NCI-H345 treated with DMSO at 0.1 percent for 48 hours (cell line): ENCODE data around the gene TLDC2.
"Not testable (repeated sequence)": the region's sequence is repeated elsewhere in the genome, so short reads cannot be mapped to it uniquely, and the experiment has no call there.

Source experiments
- DNase-seq: peaks from one replicate; lab custom pipeline; 2025; ENCODE audit not compliant: unreplicated experiment; lab: John Stamatoyannopoulos, UW

TLDC2 gene

DNA sequence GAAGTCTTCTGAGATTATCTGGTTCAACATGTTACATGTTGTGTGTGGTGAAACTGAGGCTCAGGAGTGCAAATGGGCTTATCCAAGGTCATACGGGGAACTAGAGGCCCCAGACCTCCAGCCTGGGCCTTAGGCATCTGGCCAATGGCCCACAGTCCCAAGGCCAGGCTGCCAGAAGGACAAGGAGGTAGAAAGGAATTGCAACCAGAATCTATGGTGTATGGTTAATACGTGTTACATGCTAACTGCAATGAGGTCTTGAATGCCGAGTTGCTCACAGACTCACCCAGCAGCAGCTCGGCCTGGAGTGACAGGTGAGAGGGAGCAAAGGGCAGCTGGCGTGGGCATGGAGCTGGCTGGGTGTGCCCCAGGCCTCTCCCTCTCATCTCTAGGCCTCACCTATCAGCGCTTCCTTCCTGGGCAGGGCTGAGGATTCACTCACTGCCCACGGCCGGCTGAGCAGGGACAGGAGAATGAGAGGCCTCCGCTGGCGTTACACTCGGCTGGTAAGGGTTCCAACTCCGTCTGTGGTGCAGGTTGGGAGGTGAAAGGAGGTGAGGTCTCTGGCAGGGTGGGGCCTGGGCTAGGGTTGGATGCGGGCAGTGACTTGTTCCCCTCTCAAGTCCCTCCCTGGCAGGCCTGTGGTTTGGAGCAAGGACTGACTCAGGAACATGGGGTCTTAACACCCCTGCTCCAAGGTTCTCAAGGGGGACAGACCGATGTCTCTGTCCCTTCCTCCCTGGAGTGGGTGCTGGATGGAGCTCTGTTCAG is at the start of gene TLDC2:
Gene TLDC2, plus strand, starts transcription at position 437 of the 771 bp plus-strand sequence. Its CDS starts 37 bp downstream, at position 474.
- no peak for DNase-seq

DNA sequence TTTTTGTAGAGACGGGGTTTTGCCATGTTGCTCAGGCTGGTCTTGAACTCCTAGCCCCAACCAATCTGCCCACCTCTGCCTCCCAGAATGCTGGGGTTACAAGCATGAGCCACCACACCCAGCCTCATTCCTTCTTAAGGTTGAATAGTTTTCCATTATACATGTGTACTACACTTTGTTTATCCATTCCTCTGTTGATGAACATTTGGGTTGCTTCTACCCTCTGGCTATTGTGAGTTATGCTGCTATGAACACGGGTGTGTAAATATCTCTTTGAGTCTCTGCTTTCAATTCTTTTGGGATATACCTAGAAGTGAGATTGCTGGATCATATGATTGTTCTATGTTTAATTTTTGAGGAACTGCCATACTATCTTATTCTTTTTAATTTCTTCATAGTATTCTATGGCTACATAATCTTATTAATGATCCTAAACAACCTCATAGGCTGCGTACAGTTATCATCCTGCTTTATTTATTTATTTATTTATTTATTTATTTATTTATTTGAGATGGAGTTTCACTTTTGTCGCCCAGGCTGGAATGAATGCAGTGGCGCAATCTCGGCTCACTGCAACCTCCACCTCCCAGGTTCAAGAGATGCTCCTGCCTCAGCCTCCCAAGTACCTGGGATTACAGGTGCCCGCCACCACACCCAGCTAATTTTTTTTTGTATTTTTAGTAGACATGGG is 49.2 kb upstream of the TLDC2 start:
- no peak for DNase-seq

- no peak for DNase-seq
These were observed 48.2 kb upstream of the TLDC2 start for GRCh38 chr20:36827541-36828279.

GRCh38 chr20:36830791-36831691 is 44.9 kb upstream of the TLDC2 start:
- no peak for DNase-seq

- DNase-seq = no peak
These were observed 43.1 kb upstream of the TLDC2 start for GRCh38 chr20:36832791-36833190.

DNA sequence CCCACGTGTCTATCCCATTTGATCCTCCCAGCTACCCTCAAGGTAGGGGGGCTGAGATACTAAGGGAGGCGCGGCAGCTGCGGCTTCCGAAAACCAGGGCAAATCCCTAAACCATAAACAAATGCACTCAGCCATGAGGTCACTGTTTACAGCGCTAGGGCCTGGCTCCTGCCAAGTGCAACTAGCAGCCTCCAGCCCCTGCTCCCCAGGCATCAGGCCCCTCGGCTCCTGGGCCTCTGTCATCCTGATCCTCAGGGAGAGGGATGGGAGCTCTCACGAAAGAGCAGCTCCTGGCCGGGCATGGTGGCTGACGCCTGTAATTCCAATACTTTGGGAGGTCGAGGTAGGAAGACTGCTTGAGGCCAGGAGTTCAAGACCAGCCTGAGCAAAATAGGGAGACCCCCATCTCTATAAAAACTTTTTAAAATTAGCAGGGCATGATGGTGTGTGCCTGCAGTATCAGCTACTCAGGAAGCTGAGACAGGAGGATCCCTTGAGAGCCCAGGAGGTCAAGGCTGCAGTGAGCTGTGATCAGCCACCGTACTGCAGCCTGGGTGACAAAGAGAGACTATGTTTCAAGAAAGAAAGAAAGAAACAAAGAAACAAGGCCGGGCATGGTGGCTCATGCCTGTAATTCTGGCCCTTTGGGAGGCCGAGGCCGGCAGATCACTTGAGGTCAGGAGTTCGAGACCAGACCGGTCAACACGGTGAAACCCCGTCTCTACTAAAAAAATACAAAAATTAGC is 42.5 kb upstream of the TLDC2 start:
- no peak for DNase-seq

DNA sequence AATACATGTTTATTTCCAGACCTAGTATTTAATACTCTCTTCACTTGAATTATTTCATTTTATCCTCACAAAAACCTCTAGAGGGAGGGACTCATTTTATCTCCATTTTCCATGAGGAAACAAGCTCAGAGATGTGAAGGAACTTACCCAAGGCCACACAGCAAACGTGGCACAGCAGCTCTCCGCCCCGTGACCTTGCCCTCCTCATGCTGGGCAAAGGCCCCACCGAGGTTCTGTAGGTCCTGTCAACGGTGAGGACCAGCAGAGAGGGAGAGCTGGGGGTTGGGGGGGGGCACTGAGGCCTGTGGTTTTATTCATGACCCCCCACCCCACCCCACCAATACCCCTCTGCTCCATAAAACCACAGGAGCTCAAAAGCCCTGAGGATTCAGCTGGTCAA is 40.9 kb upstream of the TLDC2 start:
- DNase-seq = no peak

DNA sequence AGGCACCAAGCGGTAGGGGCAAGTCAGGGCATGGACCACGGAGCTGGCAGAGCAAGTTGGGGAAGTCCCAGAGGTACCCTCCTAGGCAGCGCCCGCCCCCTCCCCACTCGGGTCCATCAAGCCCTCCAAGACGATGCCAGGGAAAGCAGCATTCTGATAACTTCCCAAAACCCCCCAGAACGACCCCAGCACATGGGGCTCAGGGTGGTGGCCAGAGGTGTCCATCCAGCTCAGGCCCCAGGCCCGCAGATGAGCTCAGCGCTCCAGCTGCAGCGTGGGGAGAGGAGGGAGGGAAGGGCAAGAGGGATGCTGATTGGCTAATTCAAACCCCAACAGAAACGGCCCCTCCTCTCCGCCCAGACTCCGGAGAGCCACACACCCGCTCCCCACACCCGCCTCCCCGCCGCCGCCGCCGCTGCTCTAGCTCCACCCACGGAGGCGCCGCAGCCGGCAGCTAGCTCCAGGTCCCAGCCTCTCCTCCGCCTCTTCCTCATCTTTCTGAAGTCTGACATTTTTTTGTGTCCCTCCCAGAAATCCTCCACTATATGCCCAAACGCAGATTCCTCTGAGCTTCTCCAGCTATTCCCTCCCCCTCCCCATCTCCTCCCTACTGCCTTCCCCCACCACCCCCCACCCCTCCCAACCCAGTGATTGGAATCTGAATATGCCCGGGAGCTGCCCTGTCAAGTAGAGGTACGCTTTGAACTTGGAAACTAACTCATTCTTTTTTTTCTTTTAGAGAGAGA is 40.3 kb upstream of the TLDC2 start:
- DNase-seq = peak; percentile 63

GRCh38 chr20:36836591-36837269 is 39.2 kb upstream of the TLDC2 start:
- DNase-seq = peak; percentile 43

- DNase-seq = not testable (repeated sequence)
These were observed 37.6 kb upstream of the TLDC2 start for GRCh38 chr20:36838376-36838775.

- no peak for DNase-seq
These were observed 36.8 kb upstream of the TLDC2 start for GRCh38 chr20:36839150-36839549.

DNA sequence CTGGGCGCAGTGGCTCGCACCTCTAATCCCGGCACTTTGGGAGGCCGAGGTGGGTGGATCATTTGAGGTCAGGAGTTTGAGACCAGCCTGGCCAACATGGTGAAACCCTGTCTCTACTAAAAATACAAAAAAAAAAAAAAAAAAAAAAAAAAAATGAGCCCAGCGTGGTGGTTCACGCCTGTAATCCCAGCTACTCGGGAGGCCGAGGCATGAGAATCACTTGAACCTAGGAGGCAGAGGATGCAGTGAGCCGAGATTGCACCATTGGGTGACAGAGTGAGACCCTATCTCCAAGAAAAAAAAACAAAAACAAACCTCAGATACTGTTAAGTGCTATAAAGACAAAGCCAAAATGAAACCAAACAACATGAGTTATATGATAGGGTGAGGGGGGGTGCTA is 34.9 kb upstream of the TLDC2 start:
- not testable (repeated sequence) for DNase-seq

- peak; percentile 94 for DNase-seq
These were observed 30.5 kb upstream of the TLDC2 start for GRCh38 chr20:36845288-36845971.

DNA sequence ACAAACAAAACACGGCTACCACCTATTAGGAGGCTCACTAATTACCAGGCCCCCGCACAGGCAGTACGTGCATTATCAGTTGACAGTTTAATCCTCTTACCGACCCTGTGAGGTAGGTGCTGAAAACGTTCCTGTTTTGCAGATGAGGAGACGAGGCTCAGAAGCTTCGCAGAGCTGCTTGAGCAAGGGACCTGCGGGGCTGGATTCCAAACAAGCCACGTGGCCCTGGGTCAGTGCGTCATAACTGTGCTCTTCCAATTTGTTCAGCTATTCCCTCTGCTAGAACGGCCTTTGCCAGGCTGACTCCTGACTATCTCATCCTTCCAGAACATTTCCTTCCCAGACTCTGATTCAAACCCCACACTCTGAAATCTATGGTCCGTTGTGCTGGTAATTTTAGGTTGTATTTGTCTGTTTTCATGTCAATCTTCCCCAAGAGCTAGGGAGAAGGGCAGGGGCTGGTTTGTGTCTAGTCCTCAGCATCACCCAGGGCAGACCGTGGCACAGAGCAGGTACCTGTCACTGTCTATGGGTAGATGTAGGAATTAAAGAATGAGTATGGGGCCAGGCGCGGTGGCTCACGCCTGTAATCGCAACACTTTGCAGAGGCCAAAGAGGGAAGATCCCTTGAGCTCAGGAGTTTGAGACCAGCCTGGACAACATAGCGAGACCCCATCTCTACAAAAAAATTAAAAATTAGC is 28.8 kb upstream of the TLDC2 start:
- DNase-seq = no peak

- DNase-seq = no peak
These were observed 28.3 kb upstream of the TLDC2 start for GRCh38 chr20:36847710-36848040.

GRCh38 chr20:36848078-36848660 is 27.8 kb upstream of the TLDC2 start:
- no peak for DNase-seq

GRCh38 chr20:36848677-36849076 is 27.3 kb upstream of the TLDC2 start:
- no peak for DNase-seq
